HG02588 (cell line): Measurements from ENCODE around the gene GZMB.
"Not testable (repeated sequence)": the region's sequence is repeated elsewhere in the genome, so short reads cannot be mapped to it uniquely, and the experiment has no call there.

Source experiments
- ATAC-seq: cut with Tn5 transposase; IDR thresholded peaks from one replicate; pipeline ENCODE4 v1.9.1; 2021; ENCODE audit warnings: mild to moderate bottlenecking, moderate library complexity; ENCODE audit not compliant: unreplicated experiment

The GZMB gene

GRCh38 chr14:24634158-24634557 lies at the start of gene GZMB:
Gene GZMB (minus strand): TSS chr14:24634190. CDS start chr14:24634160, 30 bp downstream.
- ATAC-seq = no peak

- ATAC-seq = no peak
These were observed 47.1 kb upstream of the GZMB start for GRCh38 chr14:24681056-24681455.

GRCh38 chr14:24680516-24680915 lies 46.5 kb upstream of the GZMB start:
- no peak for ATAC-seq

- no peak for ATAC-seq
These were observed 45.4 kb upstream of the GZMB start for GRCh38 chr14:24679248-24679961.

GRCh38 chr14:24678801-24679247 lies 44.8 kb upstream of the GZMB start:
- ATAC-seq = peak; percentile 74

- ATAC-seq = no peak
These were observed 44.0 kb upstream of the GZMB start for GRCh38 chr14:24677956-24678355.

- ATAC-seq = peak; percentile 54
These were observed 40.4 kb upstream of the GZMB start for GRCh38 chr14:24674204-24674970.

GRCh38 chr14:24673534-24674203 lies 39.7 kb upstream of the GZMB start:
- peak; percentile 59 for ATAC-seq

- ATAC-seq = peak; percentile 52
These were observed 39.1 kb upstream of the GZMB start for GRCh38 chr14:24673059-24673458.

GRCh38 chr14:24670594-24670993 lies 36.6 kb upstream of the GZMB start:
- no peak for ATAC-seq

GRCh38 chr14:24669651-24670050 lies 35.7 kb upstream of the GZMB start:
- no peak for ATAC-seq

GRCh38 chr14:24665440-24665991 lies 31.5 kb upstream of the GZMB start:
- ATAC-seq = peak; percentile 99

GRCh38 chr14:24664366-24664765 lies 30.4 kb upstream of the GZMB start:
- ATAC-seq = no peak

- ATAC-seq = no peak
These were observed 28.8 kb upstream of the GZMB start for GRCh38 chr14:24662753-24663152.

GRCh38 chr14:24659916-24660570 lies 26.1 kb upstream of the GZMB start:
- ATAC-seq = no peak

GRCh38 chr14:24648361-24648760 lies 14.4 kb upstream of the GZMB start:
- not testable (repeated sequence) for ATAC-seq

- no peak for ATAC-seq
These were observed 5.9 kb upstream of the GZMB start for GRCh38 chr14:24639905-24640304.

GRCh38 chr14:24639270-24639669 lies 5.3 kb upstream of the GZMB start:
- ATAC-seq = no peak

- no peak for ATAC-seq
These were observed 637 bp downstream of the GZMB start for GRCh38 chr14:24633353-24633752.

GRCh38 chr14:24632761-24633160 lies 1.2 kb downstream of the GZMB start:
- ATAC-seq = no peak

GRCh38 chr14:24632336-24632735 lies 1.7 kb downstream of the GZMB start:
- ATAC-seq = no peak
